K562 (cell line): ENCODE data around the gene ALOX12B. TPM values are rescaled to one million over a fixed set of nuclear protein-coding genes. Genes with fewer than 3 reads are reported as not detected.
A peak's percentile ranks its signal among the peaks of the same experiment; 100 is the strongest.

ENCODE experiments used
- ATAC-seq: fragments of 200-7000 bp; cut with Tn5 transposase; 3 replicates; pipeline ENCODE4 v1.9.1; 2020; ENCODE audit warnings: moderate library complexity
- BruUV-seq: library from RNA; stranded (reverse); fragments of 400-500 nt; replicated peaks from 2 replicates; lab custom pipeline; 2021; lab: Mats Ljungman, UMichigan
- CTCF ChIA-PET: fragments of 300-600 bp; formaldehyde crosslinking; extraction: SDS; loops from one replicate; lab custom pipeline; 2021; ENCODE audit warnings: low intra/inter-chr PET ratio; lab: Yijun Ruan, JAX
- POLR2A ChIA-PET: fragments of 300-600, 350-650 bp; sonication (Branson Sonifier 250); formaldehyde crosslinking; extraction: SDS; loops from one replicate; lab custom pipeline; 2021; ENCODE audit warnings: antibody characterized with exemption, inconsistent platforms; lab: Yijun Ruan, JAX
- DNase-seq, 4 experiments: peaks; one replicate each; pipeline versions ENCODE4 v3.0.0 to v3.0.0-alpha.2; 2011 to 2018; ENCODE audit warnings: low spot score in 3 of 4, mixed read lengths in 3 of 4; ENCODE audit errors: extremely low read depth in 1 of 4
- FAIRE-seq: peaks from 2 replicates; lab custom pipeline; 2011; peaks lifted over from hg19 to GRCh38; lab: Jason Lieb, UNC
- H2AFZ ChIP-seq: 2 replicates; pipeline ENCODE4 v1.6.0; 2011; ENCODE audit warnings: low read depth, low read length, control low read depth, inconsistent platforms
- H3K27ac ChIP-seq: fragments of 200-600 bp; 3 replicates; pipeline ENCODE4 v1.8.0; 2011; ENCODE audit warnings: low read depth, mild to moderate bottlenecking, control low read depth, inconsistent platforms, low read length, moderate library complexity, mixed read lengths; ENCODE audit errors: extremely low read depth
- H3K27me3 ChIP-seq, 2 experiments: fragments of 300-600 bp in 1 of 2; 2 replicates in 1 of 2; 3 replicates in 1 of 2; pipeline versions ENCODE4 v1.6.0 to v1.8.0; 2011; ENCODE audit warnings: inconsistent platforms in 2 of 2, low read length in 2 of 2, mild to moderate bottlenecking in 1 of 2, mixed read lengths in 1 of 2, moderate library complexity in 1 of 2; ENCODE audit not compliant: control insufficient read depth in 2 of 2, insufficient read depth in 2 of 2
- H3K36me3 ChIP-seq: fragments of 300-600 bp; 3 replicates; pipeline ENCODE4 v1.8.0; 2011; ENCODE audit warnings: mild to moderate bottlenecking, low read length, inconsistent platforms; ENCODE audit not compliant: control insufficient read depth, insufficient read depth
- H3K4me1 ChIP-seq, 2 experiments: fragments of 200-600 bp in 1 of 2; replicated peaks in 1 of 2; 2 replicates in 1 of 2; 3 replicates in 1 of 2; pipeline versions ENCODE4 v1.5.1 to v1.8.0; 2011; ENCODE audit warnings: inconsistent platforms in 2 of 2, low read length in 2 of 2, mild to moderate bottlenecking in 1 of 2, mixed read lengths in 1 of 2, moderate library complexity in 1 of 2; ENCODE audit not compliant: control insufficient read depth in 2 of 2, insufficient read depth in 2 of 2
- H3K4me2 ChIP-seq: 2 replicates; pipeline ENCODE4 v1.6.1; 2011; ENCODE audit warnings: low read length, control low read depth, inconsistent platforms, mixed read lengths; ENCODE audit not compliant: insufficient read depth
- H3K4me3 ChIP-seq: fragments of 200-600 bp; sonication (generic), shearing (Covaris generic); 2 replicates; pipeline ENCODE4 v1.5.1; 2016; ENCODE audit warnings: control low read depth, inconsistent platforms
- H3K79me2 ChIP-seq: fragments of 200-600 bp; 3 replicates; pipeline ENCODE4 v1.8.0; 2011; ENCODE audit warnings: low read length, inconsistent platforms; ENCODE audit not compliant: control insufficient read depth, insufficient read depth
- H3K9ac ChIP-seq, 2 experiments: 2 replicates each; pipeline versions ENCODE4 v1.6.0 to v1.6.1; 2011; ENCODE audit warnings: low read depth in 2 of 2, low read length in 2 of 2, control low read depth in 1 of 2, inconsistent platforms in 1 of 2, mild to moderate bottlenecking in 1 of 2, mixed read lengths in 1 of 2; ENCODE audit not compliant: insufficient read depth in 1 of 2
- H3K9me1 ChIP-seq: one replicate; pipeline ENCODE4 v1.6.0; 2011; ENCODE audit warnings: inconsistent platforms, mild to moderate bottlenecking, low read length, moderate library complexity; ENCODE audit not compliant: control insufficient read depth, insufficient read depth
- H3K9me3 ChIP-seq: replicated peaks from 2 replicates; pipeline ENCODE4 v1.5.1; 2011; ENCODE audit warnings: low read depth, low read length, inconsistent platforms; ENCODE audit not compliant: control insufficient read depth, insufficient read depth
- H4K20me1 ChIP-seq: replicated peaks from 2 replicates; pipeline ENCODE4 v1.6.1; 2011; ENCODE audit warnings: low read length, inconsistent platforms, mixed read lengths; ENCODE audit not compliant: control insufficient read depth, insufficient read depth
- RAD21 ChIP-seq, 2 experiments: fragments of 250-450 bp in 1 of 2; fragments of 450-650 bp in 1 of 2; sonication (Bioruptor Pico) in 1 of 2; formaldehyde crosslinking in 1 of 2; IDR thresholded peaks in 1 of 2; conservative IDR thresholded peaks in 1 of 2; 2 replicates each; pipeline versions ENCODE4 v1.4.0 to v1.8.0; 2020 to 2022; ENCODE audit warnings: mild to moderate bottlenecking in 2 of 2, moderate library complexity in 1 of 2
- STAG1 ChIP-seq: sonication (generic); formaldehyde crosslinking; IDR thresholded peaks from 2 replicates; pipeline ENCODE4 v1.5.0; 2020; ENCODE audit warnings: missing genetic modification reagents, borderline replicate concordance
- ZNF239 ChIP-seq: fragments of 250-450 bp; sonication (Bioruptor Pico); IDR thresholded peaks from 2 replicates; pipeline ENCODE4 v1.4.0; 2020; ENCODE audit warnings: mild to moderate bottlenecking
- WGBS: fragments of 100-300 bp; shearing (Covaris generic); methylation state at CpG from one replicate; pipeline ENCODE4 v1.1.6; 2016; ENCODE audit warnings: low coverage, mixed read lengths; ENCODE audit not compliant: insufficient coverage; ENCODE audit errors: missing lambda C conversion rate; 5-methylcytosine and 5-hydroxymethylcytosine counted together
- in situ Hi-C: fragments of 300-500 bp; cut with MboI; formaldehyde crosslinking; loops from 4 replicates; pipeline ENCODE4 v1.15.0; 2018; ENCODE audit warnings: inconsistent platforms, mixed read lengths
- intact Hi-C: fragments of 100-400 bp; cut with micrococcal nuclease; formaldehyde crosslinking; loops from 2 replicates; pipeline ENCODE4 v1.14.2; 2022
- polyA plus RNA-seq, 8 experiments: library from polyadenylated mRNA; depleted of rRNA in 4 of 8; stranded (reverse) in 5 of 8; unstranded in 3 of 8; fragments of >200 nt; fragmentation: Nextera tagmentation in 2 of 8; fragmentation: Illumina TruSeq in 1 of 8; extraction: Ambion mirVana in 2 of 8; extraction: Trizol in 1 of 8; gene quantifications; 2 replicates each; pipeline versions ENCODE4 v1.2.1 to v1.2.3, GENCODE V29; 2011 to 2014; ENCODE audit warnings: inconsistent platforms in 1 of 8, missing spikeins in 1 of 8
- total RNA-seq, 7 experiments: library from RNA; depleted of rRNA in 6 of 7; stranded (reverse); fragments of >200 nt in 6 of 7; fragmentation: Illumina TruSeq in 2 of 7; extraction: Trizol in 2 of 7; gene quantifications; 2 replicates each; pipeline versions ENCODE4 v1.2.1 to v1.2.3, GENCODE V29; 2011 to 2021; ENCODE audit warnings: low replicate concordance in 1 of 7
- TF ChIP-seq, protein P1 (sequence below), 3 experiments: IDR thresholded peaks in 2 of 3; conservative IDR thresholded peaks in 1 of 3; 2 replicates each; pipeline ENCODE4 v1.5.1; 2011 to 2012; ENCODE audit warnings: low read length in 3 of 3, mild to moderate bottlenecking in 3 of 3, control low read depth in 2 of 3, improper control_type of control experiment in 1 of 3, inconsistent platforms in 1 of 3, low read depth in 1 of 3, mixed read lengths in 1 of 3, moderate library complexity in 1 of 3; ENCODE audit not compliant: insufficient read depth in 2 of 3
- TF ChIP-seq, protein P2 (sequence below): fragments of 450-650 bp; IDR thresholded peaks from 2 replicates; pipeline ENCODE4 v1.6.1; 2016; ENCODE audit warnings: mild to moderate bottlenecking, moderate library complexity

The ALOX12B gene
- total and polyA plus RNA-seq, 9 of the 15 experiments (the other 6 are each of a cell fraction or from before 2014, with no cell fraction given), result not detected

DNA sequence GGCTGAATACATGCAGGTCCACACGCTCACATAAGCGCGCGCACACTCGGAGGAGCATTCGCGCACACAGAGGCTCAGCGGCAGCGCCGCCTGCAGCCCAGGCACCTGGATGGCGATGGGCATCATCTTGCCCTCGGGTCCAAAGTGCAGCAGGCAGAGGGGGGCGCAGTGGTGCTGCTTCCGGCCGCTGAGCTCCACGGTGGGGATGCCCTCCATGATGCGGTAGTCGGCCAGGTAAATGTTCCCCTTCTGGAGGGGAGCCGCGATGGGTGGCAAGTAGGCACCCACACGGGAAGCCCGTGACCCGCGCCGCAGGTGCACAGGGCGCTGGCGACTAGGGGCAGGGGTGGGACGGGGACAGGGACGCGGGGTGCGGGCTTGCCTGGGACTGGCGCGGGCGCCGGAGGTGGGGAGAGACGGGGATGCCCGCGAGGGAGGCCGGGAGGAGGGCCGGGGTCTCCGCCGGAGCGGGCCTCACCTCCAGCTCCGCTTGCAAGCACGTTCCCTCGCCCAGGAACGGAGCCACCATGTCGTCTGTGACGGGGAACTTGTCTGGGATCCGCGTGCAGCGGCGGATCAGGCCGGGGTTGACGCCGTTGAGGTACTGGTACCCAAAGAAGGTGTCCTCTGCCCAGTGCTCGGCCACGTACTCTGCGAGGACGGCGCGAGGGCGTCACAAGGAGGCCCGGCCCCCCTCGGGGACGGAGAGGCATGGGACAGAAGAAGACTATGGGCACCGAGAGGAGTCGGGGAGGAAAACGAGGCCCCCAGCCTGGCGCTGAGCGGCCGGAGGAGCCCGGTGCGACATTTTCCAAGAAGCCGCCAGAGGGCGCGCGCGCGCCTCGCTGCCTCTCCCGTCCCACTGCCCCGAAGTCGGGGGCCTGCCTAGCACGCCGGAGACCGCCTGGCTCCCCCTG, 8.0 kb downstream of the ALOX12B start:
- Histone ChIP-seq H4K20me1 (no peaks in the 10 kb centered on the region), H2AFZ (peak overlapping the region; percentile 80), H3K27ac (no peak overlapping the region), H3K9me1 (no peaks in the 10 kb centered on the region), H3K4me2 (peak overlapping the region; percentile 72), H3K27me3 (peaks cover 0 to 8% of the 10 kb centered on the region in 2 experiments; a peak in 3 of 5 replicates), H3K79me2 (no peaks in the 10 kb centered on the region), H3K4me3 (peak overlapping the region; percentile 12; the same call in 1 of the 2 replicates), H3K9me3 (no peaks in the 10 kb centered on the region), H3K4me1 (peaks cover 10 to 22% of the 10 kb centered on the region in 2 experiments; a peak in 4 of 5 replicates), H3K36me3 (no peaks in the 10 kb centered on the region), H3K9ac (peak overlapping the region in 1 of 2 experiments; percentile 87; a peak in 2 of 4 replicates)
- WGBS, result 35% methylated on average over 33 of the region's 87 CpGs
- intact Hi-C loops, result loop anchor here (2.0 kb wide), 1 partner anchor 39 kb away; the partner anchor contains the start of gene ALOXE3
- no TSS peak for BruUV-seq
- ATAC-seq (peak; percentile 96), DNase-seq (peak; percentile 74 to 77 (median 76)), FAIRE-seq (no peak)
- ChIA-PET CTCF (interaction anchor here (0.6 to 2.4 kb wide), 7 partner anchors 17 to 1173 kb away, joined by 3 to 24 read pairs (median 4); partner anchors contain the start of gene ALOXE3), POLR2A (no interaction called here)
- in situ Hi-C loops, result loop anchor here (5.0 kb wide), 1 partner anchor 33 kb away; no protein-coding TSS in a partner anchor
- TF ChIP-seq, protein P1, sequence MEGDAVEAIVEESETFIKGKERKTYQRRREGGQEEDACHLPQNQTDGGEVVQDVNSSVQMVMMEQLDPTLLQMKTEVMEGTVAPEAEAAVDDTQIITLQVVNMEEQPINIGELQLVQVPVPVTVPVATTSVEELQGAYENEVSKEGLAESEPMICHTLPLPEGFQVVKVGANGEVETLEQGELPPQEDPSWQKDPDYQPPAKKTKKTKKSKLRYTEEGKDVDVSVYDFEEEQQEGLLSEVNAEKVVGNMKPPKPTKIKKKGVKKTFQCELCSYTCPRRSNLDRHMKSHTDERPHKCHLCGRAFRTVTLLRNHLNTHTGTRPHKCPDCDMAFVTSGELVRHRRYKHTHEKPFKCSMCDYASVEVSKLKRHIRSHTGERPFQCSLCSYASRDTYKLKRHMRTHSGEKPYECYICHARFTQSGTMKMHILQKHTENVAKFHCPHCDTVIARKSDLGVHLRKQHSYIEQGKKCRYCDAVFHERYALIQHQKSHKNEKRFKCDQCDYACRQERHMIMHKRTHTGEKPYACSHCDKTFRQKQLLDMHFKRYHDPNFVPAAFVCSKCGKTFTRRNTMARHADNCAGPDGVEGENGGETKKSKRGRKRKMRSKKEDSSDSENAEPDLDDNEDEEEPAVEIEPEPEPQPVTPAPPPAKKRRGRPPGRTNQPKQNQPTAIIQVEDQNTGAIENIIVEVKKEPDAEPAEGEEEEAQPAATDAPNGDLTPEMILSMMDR (IDR thresholded peaks at IDR 0.05 in 2 of 3, conservative IDR thresholded peaks at IDR 0.05 in 1 of 3; ENCODE audit: insufficient read depth in 2 of 3, low read depth in 1 of 3, low read length in 3 of 3), result peak; percentile 70 to 86 (median 74)
- TF ChIP-seq, protein P2, sequence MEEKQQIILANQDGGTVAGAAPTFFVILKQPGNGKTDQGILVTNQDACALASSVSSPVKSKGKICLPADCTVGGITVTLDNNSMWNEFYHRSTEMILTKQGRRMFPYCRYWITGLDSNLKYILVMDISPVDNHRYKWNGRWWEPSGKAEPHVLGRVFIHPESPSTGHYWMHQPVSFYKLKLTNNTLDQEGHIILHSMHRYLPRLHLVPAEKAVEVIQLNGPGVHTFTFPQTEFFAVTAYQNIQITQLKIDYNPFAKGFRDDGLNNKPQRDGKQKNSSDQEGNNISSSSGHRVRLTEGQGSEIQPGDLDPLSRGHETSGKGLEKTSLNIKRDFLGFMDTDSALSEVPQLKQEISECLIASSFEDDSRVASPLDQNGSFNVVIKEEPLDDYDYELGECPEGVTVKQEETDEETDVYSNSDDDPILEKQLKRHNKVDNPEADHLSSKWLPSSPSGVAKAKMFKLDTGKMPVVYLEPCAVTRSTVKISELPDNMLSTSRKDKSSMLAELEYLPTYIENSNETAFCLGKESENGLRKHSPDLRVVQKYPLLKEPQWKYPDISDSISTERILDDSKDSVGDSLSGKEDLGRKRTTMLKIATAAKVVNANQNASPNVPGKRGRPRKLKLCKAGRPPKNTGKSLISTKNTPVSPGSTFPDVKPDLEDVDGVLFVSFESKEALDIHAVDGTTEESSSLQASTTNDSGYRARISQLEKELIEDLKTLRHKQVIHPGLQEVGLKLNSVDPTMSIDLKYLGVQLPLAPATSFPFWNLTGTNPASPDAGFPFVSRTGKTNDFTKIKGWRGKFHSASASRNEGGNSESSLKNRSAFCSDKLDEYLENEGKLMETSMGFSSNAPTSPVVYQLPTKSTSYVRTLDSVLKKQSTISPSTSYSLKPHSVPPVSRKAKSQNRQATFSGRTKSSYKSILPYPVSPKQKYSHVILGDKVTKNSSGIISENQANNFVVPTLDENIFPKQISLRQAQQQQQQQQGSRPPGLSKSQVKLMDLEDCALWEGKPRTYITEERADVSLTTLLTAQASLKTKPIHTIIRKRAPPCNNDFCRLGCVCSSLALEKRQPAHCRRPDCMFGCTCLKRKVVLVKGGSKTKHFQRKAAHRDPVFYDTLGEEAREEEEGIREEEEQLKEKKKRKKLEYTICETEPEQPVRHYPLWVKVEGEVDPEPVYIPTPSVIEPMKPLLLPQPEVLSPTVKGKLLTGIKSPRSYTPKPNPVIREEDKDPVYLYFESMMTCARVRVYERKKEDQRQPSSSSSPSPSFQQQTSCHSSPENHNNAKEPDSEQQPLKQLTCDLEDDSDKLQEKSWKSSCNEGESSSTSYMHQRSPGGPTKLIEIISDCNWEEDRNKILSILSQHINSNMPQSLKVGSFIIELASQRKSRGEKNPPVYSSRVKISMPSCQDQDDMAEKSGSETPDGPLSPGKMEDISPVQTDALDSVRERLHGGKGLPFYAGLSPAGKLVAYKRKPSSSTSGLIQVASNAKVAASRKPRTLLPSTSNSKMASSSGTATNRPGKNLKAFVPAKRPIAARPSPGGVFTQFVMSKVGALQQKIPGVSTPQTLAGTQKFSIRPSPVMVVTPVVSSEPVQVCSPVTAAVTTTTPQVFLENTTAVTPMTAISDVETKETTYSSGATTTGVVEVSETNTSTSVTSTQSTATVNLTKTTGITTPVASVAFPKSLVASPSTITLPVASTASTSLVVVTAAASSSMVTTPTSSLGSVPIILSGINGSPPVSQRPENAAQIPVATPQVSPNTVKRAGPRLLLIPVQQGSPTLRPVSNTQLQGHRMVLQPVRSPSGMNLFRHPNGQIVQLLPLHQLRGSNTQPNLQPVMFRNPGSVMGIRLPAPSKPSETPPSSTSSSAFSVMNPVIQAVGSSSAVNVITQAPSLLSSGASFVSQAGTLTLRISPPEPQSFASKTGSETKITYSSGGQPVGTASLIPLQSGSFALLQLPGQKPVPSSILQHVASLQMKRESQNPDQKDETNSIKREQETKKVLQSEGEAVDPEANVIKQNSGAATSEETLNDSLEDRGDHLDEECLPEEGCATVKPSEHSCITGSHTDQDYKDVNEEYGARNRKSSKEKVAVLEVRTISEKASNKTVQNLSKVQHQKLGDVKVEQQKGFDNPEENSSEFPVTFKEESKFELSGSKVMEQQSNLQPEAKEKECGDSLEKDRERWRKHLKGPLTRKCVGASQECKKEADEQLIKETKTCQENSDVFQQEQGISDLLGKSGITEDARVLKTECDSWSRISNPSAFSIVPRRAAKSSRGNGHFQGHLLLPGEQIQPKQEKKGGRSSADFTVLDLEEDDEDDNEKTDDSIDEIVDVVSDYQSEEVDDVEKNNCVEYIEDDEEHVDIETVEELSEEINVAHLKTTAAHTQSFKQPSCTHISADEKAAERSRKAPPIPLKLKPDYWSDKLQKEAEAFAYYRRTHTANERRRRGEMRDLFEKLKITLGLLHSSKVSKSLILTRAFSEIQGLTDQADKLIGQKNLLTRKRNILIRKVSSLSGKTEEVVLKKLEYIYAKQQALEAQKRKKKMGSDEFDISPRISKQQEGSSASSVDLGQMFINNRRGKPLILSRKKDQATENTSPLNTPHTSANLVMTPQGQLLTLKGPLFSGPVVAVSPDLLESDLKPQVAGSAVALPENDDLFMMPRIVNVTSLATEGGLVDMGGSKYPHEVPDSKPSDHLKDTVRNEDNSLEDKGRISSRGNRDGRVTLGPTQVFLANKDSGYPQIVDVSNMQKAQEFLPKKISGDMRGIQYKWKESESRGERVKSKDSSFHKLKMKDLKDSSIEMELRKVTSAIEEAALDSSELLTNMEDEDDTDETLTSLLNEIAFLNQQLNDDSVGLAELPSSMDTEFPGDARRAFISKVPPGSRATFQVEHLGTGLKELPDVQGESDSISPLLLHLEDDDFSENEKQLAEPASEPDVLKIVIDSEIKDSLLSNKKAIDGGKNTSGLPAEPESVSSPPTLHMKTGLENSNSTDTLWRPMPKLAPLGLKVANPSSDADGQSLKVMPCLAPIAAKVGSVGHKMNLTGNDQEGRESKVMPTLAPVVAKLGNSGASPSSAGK, result peak; percentile 38
- TF ChIP-seq ZNF239 (CRISPR knock-in tag) (no peak), STAG1 (CRISPR knock-in tag) (peak; percentile 45; the same call in 1 of the 2 replicates), RAD21 (CRISPR knock-in tag; conservative IDR thresholded peaks at IDR 0.05 in 1 of 2, IDR thresholded peaks at IDR 0.05 in 1 of 2) (peak; percentile 51 to 83)
